MM.1S (cell line): ENCODE measurements around the gene PILRB.
"Not testable (repeated sequence)": the region's sequence is repeated elsewhere in the genome, so short reads cannot be mapped to it uniquely, and the experiment has no call there.

Source experiments
- CTCF ChIP-seq: fragments of 300-600 bp; sonication (generic); IDR thresholded peaks from 2 replicates; pipeline ENCODE4 v1.5.1; 2016; ENCODE audit warnings: antibody characterized with exemption, low read length, mixed read lengths
- EZH2 ChIP-seq: fragments of 300-600 bp; sonication (generic); optimal IDR thresholded peaks from 2 replicates; pipeline ENCODE3; 2017; ENCODE audit warnings: low read depth, mild to moderate bottlenecking, antibody characterized with exemption, low read length, mixed read lengths
- EZH2phosphoT487 ChIP-seq: fragments of 300-600 bp; sonication (generic); IDR thresholded peaks from 2 replicates; pipeline ENCODE4 v1.6.1; 2018; ENCODE audit warnings: antibody characterized with exemption, low read length

GRCh38 chr7:100325671-100326070 is 32.2 kb upstream of the PILRB start:
- TF ChIP-seq CTCF, EZH2, EZH2phosphoT487: not testable (repeated sequence)
